Trophoblast cell (in vitro differentiated cells and primary cell): ENCODE measurements around the gene CUL2.

Experiments
- DNase-seq, 2 donors: peaks; one replicate each; pipeline ENCODE4 v3.0.0-alpha.2; 2016
- H2AFZ ChIP-seq: 2 replicates; pipeline ENCODE4 v1.6.1; 2013; ENCODE audit warnings: low read length, moderate library complexity, mild to moderate bottlenecking; ENCODE audit not compliant: insufficient read depth, poor library complexity
- H2AK5ac ChIP-seq: 2 replicates; pipeline ENCODE4 v1.6.1; 2013; ENCODE audit warnings: mild to moderate bottlenecking, low read length
- H2BK120ac ChIP-seq: 2 replicates; pipeline ENCODE4 v1.6.1; 2013; ENCODE audit warnings: low read length, mild to moderate bottlenecking, moderate library complexity; ENCODE audit not compliant: insufficient read depth, poor library complexity
- H2BK12ac ChIP-seq: 2 replicates; pipeline ENCODE4 v1.6.1; 2013; ENCODE audit warnings: mild to moderate bottlenecking, low read length, moderate library complexity
- H2BK5ac ChIP-seq: 2 replicates; pipeline ENCODE4 v1.6.1; 2013; ENCODE audit warnings: low read length, low read depth, moderate library complexity, mild to moderate bottlenecking; ENCODE audit not compliant: poor library complexity
- H3K14ac ChIP-seq: 2 replicates; pipeline ENCODE4 v1.6.1; 2013; ENCODE audit warnings: mild to moderate bottlenecking, low read length
- H3K18ac ChIP-seq: 2 replicates; pipeline ENCODE4 v1.6.1; 2013; ENCODE audit warnings: mild to moderate bottlenecking, low read length
- H3K23ac ChIP-seq: 2 replicates; pipeline ENCODE4 v1.6.1; 2013; ENCODE audit warnings: low read length
- H3K27ac ChIP-seq: 2 replicates; pipeline ENCODE4 v1.5.1; 2013; ENCODE audit warnings: low read depth, mild to moderate bottlenecking, inconsistent platforms, low read length, moderate library complexity
- H3K27me3 ChIP-seq: 2 replicates; pipeline ENCODE4 v1.6.1; 2013; ENCODE audit warnings: inconsistent platforms, mild to moderate bottlenecking, low read length, moderate library complexity; ENCODE audit not compliant: insufficient read depth
- H3K36me3 ChIP-seq, 2 experiments: 1 replicate in 1 of 2; 2 replicates in 1 of 2; pipeline ENCODE4 v1.6.1; 2013; ENCODE audit warnings: low read length in 2 of 2, mild to moderate bottlenecking in 2 of 2, moderate library complexity in 1 of 2; ENCODE audit not compliant: insufficient read depth in 2 of 2, control insufficient read depth in 1 of 2
- H3K4ac ChIP-seq: 2 replicates; pipeline ENCODE4 v1.6.1; 2013; ENCODE audit warnings: low read depth, mild to moderate bottlenecking, low read length, moderate library complexity
- H3K4me1 ChIP-seq, 2 experiments: 1 replicate in 1 of 2; 2 replicates in 1 of 2; pipeline ENCODE4 v1.6.1; 2013; ENCODE audit warnings: low read length in 2 of 2, mild to moderate bottlenecking in 2 of 2, moderate library complexity in 1 of 2; ENCODE audit not compliant: insufficient read depth in 2 of 2, control insufficient read depth in 1 of 2
- H3K4me2 ChIP-seq: 2 replicates; pipeline ENCODE4 v1.6.1; 2013; ENCODE audit warnings: inconsistent platforms, mild to moderate bottlenecking, low read length, moderate library complexity
- H3K4me3 ChIP-seq: 2 replicates; pipeline ENCODE4 v1.5.1; 2013; ENCODE audit warnings: mild to moderate bottlenecking, low read depth, low read length, inconsistent platforms
- H3K79me1 ChIP-seq: one replicate; pipeline ENCODE4 v1.6.1; 2013; ENCODE audit warnings: low read length
- H3K79me2 ChIP-seq: 2 replicates; pipeline ENCODE4 v1.6.1; 2013; ENCODE audit warnings: low read length, mild to moderate bottlenecking; ENCODE audit not compliant: control insufficient read depth, insufficient read depth, poor library complexity
- H3K9ac ChIP-seq: 2 replicates; pipeline ENCODE4 v1.6.1; 2013; ENCODE audit warnings: mild to moderate bottlenecking, low read length
- H3K9me3 ChIP-seq: 2 replicates; pipeline ENCODE4 v1.6.1; 2013; ENCODE audit warnings: low read depth, mild to moderate bottlenecking, control low read depth, inconsistent platforms, low read length; ENCODE audit not compliant: insufficient read depth
- H4K12ac ChIP-seq: 2 replicates; pipeline ENCODE4 v1.6.1; 2013; ENCODE audit warnings: low read depth, mild to moderate bottlenecking, low read length, moderate library complexity
- H4K8ac ChIP-seq: 2 replicates; pipeline ENCODE4 v1.6.1; 2013; ENCODE audit warnings: low read depth, mild to moderate bottlenecking, low read length, moderate library complexity
- H4K91ac ChIP-seq: one replicate; pipeline ENCODE4 v1.6.1; 2013; ENCODE audit warnings: low read depth, mild to moderate bottlenecking, low read length, moderate library complexity
- WGBS: extraction: QIAGEN DNeasy Blood & Tissue Kit; methylation state at CpG from one replicate; pipeline ENCODE4 v1.1.7; 2013; ENCODE audit warnings: missing lambda C conversion rate; ENCODE audit not compliant: insufficient read length, insufficient coverage; ENCODE audit errors: extremely low coverage; 5-methylcytosine and 5-hydroxymethylcytosine counted together

CUL2 gene

DNA sequence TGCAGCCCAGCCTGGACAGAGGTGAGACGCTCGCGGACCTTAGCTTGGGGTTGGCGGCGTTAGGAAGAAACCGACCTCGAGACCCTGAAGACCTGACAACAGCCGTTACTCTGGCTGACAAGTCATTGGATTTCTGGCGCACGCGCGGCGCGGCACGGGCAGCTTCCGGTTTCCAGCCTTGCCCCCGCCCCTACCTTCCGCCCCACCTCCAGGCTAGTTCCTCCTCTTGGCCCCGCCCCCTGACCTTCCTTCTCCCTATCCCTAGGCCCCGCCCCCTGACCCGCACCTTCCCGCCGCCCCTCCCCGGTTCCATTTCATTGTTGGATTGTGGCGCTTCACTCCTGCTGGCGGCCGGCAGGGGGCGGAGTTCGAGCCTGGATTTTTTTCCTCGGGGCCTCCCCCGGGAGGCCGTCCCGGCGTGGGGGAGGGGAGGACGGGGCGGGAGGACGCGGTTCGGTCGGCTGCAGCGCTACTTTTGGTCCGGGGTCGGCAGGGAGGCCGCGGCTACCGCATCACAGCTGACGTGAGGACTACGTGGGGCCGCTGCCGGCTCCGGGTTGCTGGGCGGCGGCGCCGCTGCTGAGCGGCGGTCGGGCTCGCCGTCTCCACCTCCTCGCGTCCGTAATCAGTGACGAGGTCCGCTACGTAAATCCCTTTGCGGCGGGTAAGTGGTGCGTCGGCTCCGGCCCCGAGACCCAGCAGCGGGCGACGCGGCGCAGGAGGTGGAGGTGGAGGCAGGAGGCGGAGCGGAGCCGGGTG is 36.6 kb upstream of the CUL2 start, which contains the start of gene CREM:
Gene CREM, plus strand, starts transcription at position 317 of the 759 bp plus-strand sequence. CDS start 10,990 bp downstream, outside the sequence.
- H3K27ac ChIP-seq: peak within 1 kb of the TSS; percentile 99
- H3K4me2 ChIP-seq: peak within 1 kb of the TSS; percentile 72
- H3K79me1 ChIP-seq: peaks cover 15% of the 10 kb centered on the region
- H4K8ac ChIP-seq: peak within 1 kb of the TSS; percentile 98
- peak within 1 kb of the TSS; percentile 86 for H3K9ac ChIP-seq
- WGBS: no CpG with 5 or more reads among the region's 80 CpGs
- peak within 1 kb of the TSS; percentile 10 for H2BK12ac ChIP-seq
- no peaks in the 10 kb centered on the region for H3K36me3 ChIP-seq
- peak within 1 kb of the TSS; percentile 93 for H3K18ac ChIP-seq
- peak within 1 kb of the TSS; percentile 48 for H2BK120ac ChIP-seq
- H3K4me3 ChIP-seq: peak within 1 kb of the TSS; percentile 83
- peaks cover 9% of the 10 kb centered on the region for H3K79me2 ChIP-seq
- DNase-seq: peak; percentile 95 to 96
- H4K12ac ChIP-seq: peak within 1 kb of the TSS; percentile 83
- peaks cover 4 to 8% of the 10 kb centered on the region in 2 experiments for H3K4me1 ChIP-seq
- peak within 1 kb of the TSS; percentile 85 for H4K91ac ChIP-seq
- no peaks in the 10 kb centered on the region for H3K27me3 ChIP-seq
- H3K23ac ChIP-seq: no peak within 1 kb of the TSS
- no peaks in the 10 kb centered on the region for H3K9me3 ChIP-seq
- peak within 1 kb of the TSS; percentile 35 for H3K4ac ChIP-seq
- peak within 1 kb of the TSS; percentile 63 for H2BK5ac ChIP-seq
- peak within 1 kb of the TSS; percentile 99 for H2AFZ ChIP-seq
- peak within 1 kb of the TSS; percentile 16 for H2AK5ac ChIP-seq
- H3K14ac ChIP-seq: peak within 1 kb of the TSS; percentile 91

DNA sequence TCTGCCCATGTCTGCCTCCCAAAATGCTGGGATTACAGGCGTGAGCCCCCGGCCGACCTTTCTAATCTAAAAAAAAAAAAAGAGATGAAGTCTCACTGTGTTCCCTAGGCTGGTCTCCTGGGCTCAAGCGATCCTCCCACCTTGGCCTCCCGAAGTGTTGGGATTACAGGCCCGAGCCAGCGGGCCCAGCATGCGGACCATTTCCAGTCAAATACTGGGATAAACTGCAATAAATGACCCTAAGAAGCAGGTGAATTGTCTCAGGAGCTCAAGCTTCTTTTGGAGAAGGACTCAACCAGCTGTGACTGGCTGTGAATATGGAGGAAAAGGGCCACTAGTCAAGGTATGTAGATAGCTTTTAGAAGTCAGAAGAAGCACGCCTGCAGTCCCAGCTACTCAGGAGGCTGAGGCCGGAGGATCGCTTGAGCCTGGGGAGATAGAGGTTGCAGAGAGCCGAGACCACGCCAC is 36.0 kb upstream of the CUL2 start:
- Histone ChIP-seq H2AK5ac (no peak overlapping the region), H3K27me3 (no peaks in the 10 kb centered on the region), H2BK5ac (peak overlapping the region; percentile 45), H3K27ac (peak overlapping the region; percentile 37), H3K4me1 (peaks cover 4 to 8% of the 10 kb centered on the region in 2 experiments), H3K18ac (peak overlapping the region; percentile 93), H3K4me2 (peak overlapping the region; percentile 72), H3K79me2 (peaks cover 9% of the 10 kb centered on the region), H3K9ac (peak overlapping the region; percentile 42), H2BK12ac (no peak overlapping the region), H3K9me3 (no peaks in the 10 kb centered on the region), H3K23ac (no peak overlapping the region), H4K12ac (peak overlapping the region; percentile 83), H4K8ac (peak overlapping the region; percentile 98), H4K91ac (peak overlapping the region; percentile 85), H2AFZ (peak overlapping the region; percentile 99), H3K79me1 (peaks cover 15% of the 10 kb centered on the region), H3K36me3 (no peaks in the 10 kb centered on the region), H3K4ac (no peak overlapping the region), H3K4me3 (peak overlapping the region; percentile 67), H3K14ac (peak overlapping the region; percentile 91), H2BK120ac (peak overlapping the region; percentile 48)
- DNase-seq: no peak
- no CpG with 5 or more reads among the region's 13 CpGs for WGBS

GRCh38 chr10:35124540-35124939 is 34.4 kb upstream of the CUL2 start:
- Histone ChIP-seq H3K79me2 (peaks cover 9% of the 10 kb centered on the region), H3K27ac (no peak overlapping the region), H3K18ac (no peak overlapping the region), H4K8ac (no peak overlapping the region), H3K9me3 (no peaks in the 10 kb centered on the region), H2AFZ (no peak overlapping the region), H3K79me1 (peaks cover 15% of the 10 kb centered on the region), H4K91ac (no peak overlapping the region), H3K4me3 (no peak overlapping the region), H3K36me3 (no peaks in the 10 kb centered on the region), H2BK12ac (no peak overlapping the region), H2AK5ac (no peak overlapping the region), H2BK5ac (no peak overlapping the region), H4K12ac (no peak overlapping the region), H3K4ac (no peak overlapping the region), H3K4me1 (peaks cover 4 to 8% of the 10 kb centered on the region in 2 experiments), H2BK120ac (no peak overlapping the region), H3K9ac (no peak overlapping the region), H3K14ac (no peak overlapping the region), H3K4me2 (no peak overlapping the region), H3K27me3 (no peaks in the 10 kb centered on the region), H3K23ac (no peak overlapping the region)
- DNase-seq: peak in 1 of 2 donors; percentile 48
- WGBS: no CpG with 5 or more reads among the region's 6 CpGs

DNA sequence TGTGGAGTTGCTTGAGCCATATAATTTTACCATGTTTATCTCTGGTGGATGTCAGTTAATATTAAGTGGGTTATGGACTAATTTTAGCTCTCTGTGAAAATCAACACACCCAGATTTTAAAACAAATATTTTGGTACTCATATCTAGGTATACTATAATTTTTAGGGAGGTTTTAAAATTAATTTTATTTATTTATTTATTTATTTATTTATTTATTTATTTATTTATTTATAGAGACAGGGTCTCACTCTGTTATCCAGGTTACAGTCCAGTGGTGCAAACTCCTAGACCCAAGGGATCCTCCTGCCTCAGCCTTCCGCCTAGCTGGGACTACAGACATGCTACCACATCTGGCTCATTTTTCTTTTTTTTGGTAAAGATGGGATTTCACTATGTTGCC is 29.2 kb upstream of the CUL2 start:
- no peak overlapping the region for H4K8ac ChIP-seq
- no peak overlapping the region for H3K27ac ChIP-seq
- H4K12ac ChIP-seq: no peak overlapping the region
- no peaks in the 10 kb centered on the region for H3K9me3 ChIP-seq
- no peak overlapping the region for H3K4me2 ChIP-seq
- H3K4me3 ChIP-seq: no peak overlapping the region
- no peak overlapping the region for H3K14ac ChIP-seq
- no peaks in the 10 kb centered on the region for H3K79me2 ChIP-seq
- H4K91ac ChIP-seq: no peak overlapping the region
- WGBS: no CpG with 5 or more reads among the region's 1 CpG
- no peak overlapping the region for H3K9ac ChIP-seq
- DNase-seq: no peak
- H3K4me1 ChIP-seq: no peaks in the 10 kb centered on the region
- no peak overlapping the region for H3K4ac ChIP-seq
- no peak overlapping the region for H3K23ac ChIP-seq
- H3K79me1 ChIP-seq: no peaks in the 10 kb centered on the region
- H2AK5ac ChIP-seq: no peak overlapping the region
- H3K27me3 ChIP-seq: no peaks in the 10 kb centered on the region
- H2AFZ ChIP-seq: no peak overlapping the region
- no peak overlapping the region for H2BK5ac ChIP-seq
- H2BK120ac ChIP-seq: no peak overlapping the region
- no peak overlapping the region for H3K18ac ChIP-seq
- H3K36me3 ChIP-seq: no peaks in the 10 kb centered on the region
- H2BK12ac ChIP-seq: no peak overlapping the region
